Spleen (tissue), 11 donors: Measurements from ENCODE around the gene MDM4. TPM values are rescaled to one million over a fixed set of nuclear protein-coding genes. Genes with fewer than 3 reads are reported as not detected.
"Not testable (repeated sequence)": the region's sequence is repeated elsewhere in the genome, so short reads cannot be mapped to it uniquely, and the experiment has no call there.

Source experiments
- DNase-seq: peaks from one replicate; pipeline ENCODE4 v3.0.0-alpha.2; 2020
- H3K27ac ChIP-seq, 8 donors: fragments of 200-600 bp; sonication (generic) in 7 of 8; 1 replicate in 4 of 8; 2 replicates in 4 of 8; pipeline versions ENCODE4 v1.5.0 to v1.8.0; 2016 to 2021; ENCODE audit warnings: inconsistent platforms in 4 of 8, mild to moderate bottlenecking in 4 of 8, moderate library complexity in 1 of 8
- H3K27me3 ChIP-seq, 7 donors: fragments of 200-600 bp; sonication (generic) in 6 of 7; replicated peaks in 1 of 7; 1 replicate in 4 of 7; 2 replicates in 3 of 7; pipeline versions ENCODE4 v1.5.0 to v1.8.0; 2016 to 2021; ENCODE audit warnings: inconsistent platforms in 3 of 7, mild to moderate bottlenecking in 1 of 7
- H3K36me3 ChIP-seq, 6 donors: fragments of 200-600 bp; sonication (generic) in 5 of 6; 1 replicate in 4 of 6; 2 replicates in 2 of 6; pipeline versions ENCODE4 v1.5.0 to v1.8.0; 2016 to 2021; ENCODE audit warnings: inconsistent platforms in 2 of 6
- H3K4me1 ChIP-seq, 6 donors: fragments of 200-600 bp; sonication (generic) in 5 of 6; 1 replicate in 3 of 6; 2 replicates in 3 of 6; pipeline versions ENCODE4 v1.5.0 to v1.8.0; 2016 to 2021; ENCODE audit warnings: inconsistent platforms in 3 of 6
- H3K4me3 ChIP-seq, 8 donors: fragments of 200-600 bp; sonication (generic) in 7 of 8; 1 replicate in 4 of 8; 2 replicates in 4 of 8; pipeline versions ENCODE4 v1.5.0 to v1.8.0; 2016 to 2021; ENCODE audit warnings: inconsistent platforms in 4 of 8, mild to moderate bottlenecking in 4 of 8, moderate library complexity in 2 of 8
- H3K9me3 ChIP-seq, 8 donors: fragments of 200-600 bp; sonication (generic) in 7 of 8; 1 replicate in 4 of 8; 2 replicates in 4 of 8; pipeline versions ENCODE4 v1.5.0 to v1.8.0; 2016 to 2021; ENCODE audit warnings: inconsistent platforms in 4 of 8
- POLR2A ChIP-seq, 3 donors: fragments of 450-650 bp; IDR thresholded peaks; one replicate each; pipeline ENCODE4 v1.5.1; 2017; ENCODE audit warnings: antibody characterized with exemption in 3 of 3, mild to moderate bottlenecking in 1 of 3
- POLR2AphosphoS5 ChIP-seq, 3 donors: sonication (generic); formaldehyde crosslinking; IDR thresholded peaks; one replicate each; pipeline ENCODE4 v1.5.1; 2017; ENCODE audit warnings: antibody characterized with exemption in 3 of 3
- WGBS, 5 donors: extraction: QIAGEN DNeasy Blood & Tissue Kit in 3 of 5; methylation state at CpG; one replicate each; pipeline versions ENCODE4 v1.1.5 to v1.1.7; 2013 to 2018; 5-methylcytosine and 5-hydroxymethylcytosine counted together
- intact Hi-C: fragments of 100-400 bp; cut with DNase I; formaldehyde crosslinking; loops from one replicate; pipeline ENCODE4 v1.15.0; 2023; ENCODE audit warnings: low total_unique reads
- polyA plus RNA-seq, 3 donors: library from polyadenylated mRNA; stranded (reverse); fragments of 200-250 nt; gene quantifications; one replicate each; pipeline ENCODE4 v1.2.1, GENCODE V29; 2013
- total RNA-seq, 7 donors: library from RNA; depleted of rRNA in 3 of 7; stranded (reverse); fragments of >200 nt in 3 of 7; fragmentation: NEBNext Ultra II Directional in 4 of 7; extraction: Animal tissue kit (Norgen Biotek cat#: 25700) in 4 of 7; gene quantifications; one replicate each; pipeline versions ENCODE4 v1.1.0 to v1.2.1, GENCODE V29; 2016 to 2021
- TF ChIP-seq, protein P1 (sequence below), 11 experiments: fragments of 200-600 bp in 7 of 11; fragments of 450-650 bp in 4 of 11; sonication (generic) in 4 of 11; IDR thresholded peaks in 8 of 11; conservative IDR thresholded peaks in 3 of 11; 1 replicate in 7 of 11; 2 replicates in 4 of 11; pipeline versions ENCODE4 v1.4.0 to v1.8.0; 2016 to 2021; ENCODE audit warnings: antibody characterized with exemption in 11 of 11, inconsistent platforms in 4 of 11, mild to moderate bottlenecking in 1 of 11
- donor health status: healthy with polysubstance abuse.
- donor health status: DM: no; HTN: no; CAD: no; lungs with moderate emphysema.
- donor health status: DM: no; HTN: no; CAD: no.
- donor health status: Bipolar disorder and iron deficiency.
- donor health status: healthy.
- donor health status: DM: no; HTN: no; CAD: no.
- donor health status: DM: yes; HTN: yes; CAD: no.

MDM4 gene
- total and polyA plus RNA-seq, 10 donors: 10.6 to 192 (median 157) TPM

DNA sequence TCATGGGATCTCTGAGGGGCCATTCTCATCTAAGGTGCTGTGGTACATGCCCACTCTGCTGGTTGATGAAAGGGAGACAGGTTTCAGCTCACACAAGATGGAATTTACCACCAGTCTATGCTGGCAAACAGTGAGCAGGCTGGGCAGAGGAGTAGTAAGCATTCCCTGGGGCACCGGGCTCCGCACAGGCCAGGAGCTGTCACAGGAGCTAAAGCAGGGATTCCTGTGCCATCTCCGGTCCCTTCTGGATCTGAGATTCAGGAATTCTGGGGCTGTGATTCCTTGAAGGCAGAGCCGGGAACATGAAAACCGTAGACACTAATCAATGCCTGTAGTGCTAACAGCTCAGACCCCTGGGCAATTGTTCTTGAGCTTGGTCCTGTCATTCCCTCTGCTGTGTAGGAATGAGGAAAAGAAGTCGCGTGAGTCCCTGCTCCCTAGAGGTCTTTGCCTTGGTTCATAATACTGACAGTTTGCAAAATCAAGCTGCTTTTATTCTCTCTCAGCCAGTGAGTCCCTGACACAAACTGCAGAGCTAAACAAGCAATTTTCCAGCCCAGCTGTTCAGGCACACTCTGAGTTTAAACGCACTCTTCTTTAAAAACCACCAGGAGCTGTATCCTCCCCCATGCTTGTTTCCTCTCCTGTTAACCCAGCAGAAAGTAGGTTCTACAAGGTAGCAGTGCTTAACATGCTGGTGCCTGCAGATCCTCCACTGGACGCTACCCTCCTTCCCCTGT lies 52.5 kb downstream of the MDM4 start:
- no peak for TF ChIP-seq POLR2AphosphoS5 (IDR thresholded peaks at IDR 0.05)
- no peak for TF ChIP-seq POLR2A (IDR thresholded peaks at IDR 0.05)
- TF ChIP-seq, protein P1, sequence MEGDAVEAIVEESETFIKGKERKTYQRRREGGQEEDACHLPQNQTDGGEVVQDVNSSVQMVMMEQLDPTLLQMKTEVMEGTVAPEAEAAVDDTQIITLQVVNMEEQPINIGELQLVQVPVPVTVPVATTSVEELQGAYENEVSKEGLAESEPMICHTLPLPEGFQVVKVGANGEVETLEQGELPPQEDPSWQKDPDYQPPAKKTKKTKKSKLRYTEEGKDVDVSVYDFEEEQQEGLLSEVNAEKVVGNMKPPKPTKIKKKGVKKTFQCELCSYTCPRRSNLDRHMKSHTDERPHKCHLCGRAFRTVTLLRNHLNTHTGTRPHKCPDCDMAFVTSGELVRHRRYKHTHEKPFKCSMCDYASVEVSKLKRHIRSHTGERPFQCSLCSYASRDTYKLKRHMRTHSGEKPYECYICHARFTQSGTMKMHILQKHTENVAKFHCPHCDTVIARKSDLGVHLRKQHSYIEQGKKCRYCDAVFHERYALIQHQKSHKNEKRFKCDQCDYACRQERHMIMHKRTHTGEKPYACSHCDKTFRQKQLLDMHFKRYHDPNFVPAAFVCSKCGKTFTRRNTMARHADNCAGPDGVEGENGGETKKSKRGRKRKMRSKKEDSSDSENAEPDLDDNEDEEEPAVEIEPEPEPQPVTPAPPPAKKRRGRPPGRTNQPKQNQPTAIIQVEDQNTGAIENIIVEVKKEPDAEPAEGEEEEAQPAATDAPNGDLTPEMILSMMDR (IDR thresholded peaks at IDR 0.05 in 8 of 11, conservative IDR thresholded peaks at IDR 0.05 in 3 of 11): no peak
- Histone ChIP-seq H3K27me3 (no peaks in the 10 kb centered on the region), H3K4me3 (no peak overlapping the region), H3K27ac (no peak overlapping the region), H3K9me3 (no peaks in the 10 kb centered on the region), H3K4me1 (peaks cover 11 to 24% (median 18%) of the 10 kb centered on the region in 6 donors), H3K36me3 (peaks cover 0 to 85% (median 11%) of the 10 kb centered on the region in 6 donors)
- intact Hi-C loops: loop anchor here (5.0 kb wide), 2 partner anchors 194 to 239 kb away; no protein-coding TSS in a partner anchor
- no peak for DNase-seq
- WGBS, 5 donors: 88 to 92% (median 91%) methylated on average over 6 to 9 of the region's 9 CpGs

DNA sequence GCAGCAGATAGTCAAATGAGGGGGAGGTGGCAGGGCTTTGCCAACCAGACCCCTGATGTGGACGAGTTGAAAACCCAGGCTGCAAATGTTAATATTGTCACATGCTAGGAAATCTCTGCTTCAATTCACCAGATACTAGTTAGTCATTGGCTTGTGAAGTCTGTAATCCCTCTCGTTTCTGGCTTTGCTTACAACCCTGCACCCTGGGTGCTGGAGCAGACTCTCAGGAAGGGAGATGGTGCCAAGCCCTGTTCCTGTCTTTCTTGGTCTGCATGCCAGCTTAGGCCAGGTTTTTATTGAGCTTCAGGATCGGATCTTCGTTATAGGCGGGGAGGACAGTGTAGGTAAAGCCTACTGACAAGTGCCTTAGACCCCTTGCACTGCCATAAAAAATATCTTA lies 53.3 kb downstream of the MDM4 start:
- Histone ChIP-seq H3K36me3 (peaks cover 0 to 91% (median 11%) of the 10 kb centered on the region in 6 donors), H3K27me3 (no peaks in the 10 kb centered on the region), H3K4me3 (no peak overlapping the region), H3K9me3 (no peaks in the 10 kb centered on the region), H3K27ac (no peak overlapping the region), H3K4me1 (peaks cover 11 to 18% (median 16%) of the 10 kb centered on the region in 6 donors)
- no peak for DNase-seq
- TF ChIP-seq POLR2AphosphoS5 (IDR thresholded peaks at IDR 0.05) (no peak), POLR2A (IDR thresholded peaks at IDR 0.05) (no peak)
- TF ChIP-seq, protein P1 (IDR thresholded peaks at IDR 0.05 in 8 of 11, conservative IDR thresholded peaks at IDR 0.05 in 3 of 11): no peak
- 87 to 91% (median 89%) methylated on average over 5 of the region's 5 CpGs for WGBS, 5 donors
- intact Hi-C loops: loop anchor here (5.0 kb wide), 2 partner anchors 193 to 238 kb away; no protein-coding TSS in a partner anchor

DNA sequence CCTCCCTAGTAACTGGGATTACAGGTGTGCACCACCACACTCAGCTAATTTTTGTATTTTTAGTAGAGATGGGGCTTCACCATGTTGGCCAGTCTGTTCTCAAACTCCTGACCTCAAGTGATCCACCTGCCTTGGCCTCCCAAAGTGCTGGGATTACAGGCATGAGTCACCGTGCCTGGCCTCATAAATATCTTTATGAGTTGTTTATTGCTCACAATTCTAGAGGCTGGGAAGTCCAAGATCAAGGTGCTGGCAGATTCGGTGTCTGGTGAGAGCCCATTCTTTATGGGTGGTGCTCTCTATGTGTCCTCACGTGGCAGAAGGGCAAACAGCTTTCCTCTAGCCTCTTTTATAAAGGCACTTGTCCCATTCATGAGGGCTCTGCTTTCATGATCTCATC lies 53.8 kb downstream of the MDM4 start:
- Histone ChIP-seq H3K36me3 (peaks cover 0 to 89% (median 11%) of the 10 kb centered on the region in 6 donors), H3K4me1 (peaks cover 6 to 13% (median 11%) of the 10 kb centered on the region in 6 donors)
- H3K27me3 ChIP-seq, H3K9me3 ChIP-seq, intact Hi-C loops, H3K27ac ChIP-seq, H3K4me3 ChIP-seq, DNase-seq: not testable (repeated sequence)
- 61 to 82% (median 75%) methylated on average over 3 of the region's 3 CpGs for WGBS, 5 donors

DNA sequence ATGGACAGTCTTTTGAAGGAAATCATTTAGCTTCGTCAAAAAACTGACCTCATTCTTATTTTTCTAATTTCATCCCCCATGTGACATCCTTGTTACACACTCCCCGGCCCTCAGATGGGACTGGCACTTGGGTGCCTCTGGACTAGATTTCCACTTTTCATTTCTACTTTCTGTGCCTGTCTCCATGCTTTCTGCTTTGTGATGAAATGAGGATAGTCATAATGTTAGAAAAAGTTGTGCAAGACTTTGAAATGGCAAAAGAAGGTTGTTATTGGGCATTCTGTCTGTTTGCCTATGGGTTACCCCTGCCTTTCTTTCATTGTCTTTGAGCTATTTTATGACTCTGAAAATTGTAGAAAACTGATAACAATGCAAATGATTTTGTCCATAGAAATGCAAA lies 54.9 kb downstream of the MDM4 start:
- WGBS, 5 donors: 91 to 97% (median 92%) methylated on average over 2 of the region's 2 CpGs

More for the DNA sequence above, 54.9 kb downstream of the MDM4 start:
- intact Hi-C loops: no loop called here
- TF ChIP-seq, protein P1 (IDR thresholded peaks at IDR 0.05 in 8 of 11, conservative IDR thresholded peaks at IDR 0.05 in 3 of 11): no peak
- TF ChIP-seq POLR2A (IDR thresholded peaks at IDR 0.05) (no peak), POLR2AphosphoS5 (IDR thresholded peaks at IDR 0.05) (no peak)
- no peaks in the 10 kb centered on the region for H3K27me3 ChIP-seq
- no peaks in the 10 kb centered on the region for H3K9me3 ChIP-seq
- H3K4me1 ChIP-seq: peaks cover 0 to 2% (median under 1%) of the 10 kb centered on the region in 6 donors
- no peak overlapping the region for H3K27ac ChIP-seq
- H3K4me3 ChIP-seq: no peak overlapping the region
- no peak for DNase-seq
- H3K36me3 ChIP-seq: peaks cover 0 to 82% (median 11%) of the 10 kb centered on the region in 6 donors
